Measurements from ENCODE around the gene GDF2.

DNA sequence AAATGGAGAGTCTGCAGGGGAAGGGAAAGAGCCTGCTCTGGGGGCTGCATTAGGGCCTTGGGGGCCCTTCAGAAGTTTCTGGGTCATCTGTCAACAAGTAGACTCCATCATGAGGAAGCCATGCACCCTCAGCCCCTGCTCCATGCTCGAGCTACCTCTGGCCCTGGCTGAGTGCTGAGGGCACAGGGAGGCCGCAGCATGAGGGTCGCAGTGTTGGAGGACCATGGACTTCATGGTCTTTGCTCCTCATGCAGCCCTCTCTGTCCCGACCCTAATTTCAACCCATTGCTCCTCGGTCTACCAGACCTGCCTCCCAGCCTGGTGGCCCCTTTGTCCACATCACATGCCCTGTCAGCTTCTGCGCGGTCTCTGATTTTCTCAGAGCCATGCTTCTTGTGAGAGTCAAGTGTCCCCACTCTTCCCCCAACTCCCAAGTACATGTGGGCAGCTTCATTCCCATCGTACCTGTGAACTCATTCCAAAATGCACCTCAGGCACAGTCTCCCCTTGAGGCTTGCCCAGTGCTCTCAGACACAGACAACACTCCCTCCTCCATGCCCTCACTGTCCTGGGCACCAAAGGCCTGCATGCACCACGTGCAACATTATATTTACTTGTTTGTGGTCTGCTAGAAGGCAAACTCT lies 47.1 kb downstream of the GDF2 start:
- TF ChIP-seq, protein P1, sequence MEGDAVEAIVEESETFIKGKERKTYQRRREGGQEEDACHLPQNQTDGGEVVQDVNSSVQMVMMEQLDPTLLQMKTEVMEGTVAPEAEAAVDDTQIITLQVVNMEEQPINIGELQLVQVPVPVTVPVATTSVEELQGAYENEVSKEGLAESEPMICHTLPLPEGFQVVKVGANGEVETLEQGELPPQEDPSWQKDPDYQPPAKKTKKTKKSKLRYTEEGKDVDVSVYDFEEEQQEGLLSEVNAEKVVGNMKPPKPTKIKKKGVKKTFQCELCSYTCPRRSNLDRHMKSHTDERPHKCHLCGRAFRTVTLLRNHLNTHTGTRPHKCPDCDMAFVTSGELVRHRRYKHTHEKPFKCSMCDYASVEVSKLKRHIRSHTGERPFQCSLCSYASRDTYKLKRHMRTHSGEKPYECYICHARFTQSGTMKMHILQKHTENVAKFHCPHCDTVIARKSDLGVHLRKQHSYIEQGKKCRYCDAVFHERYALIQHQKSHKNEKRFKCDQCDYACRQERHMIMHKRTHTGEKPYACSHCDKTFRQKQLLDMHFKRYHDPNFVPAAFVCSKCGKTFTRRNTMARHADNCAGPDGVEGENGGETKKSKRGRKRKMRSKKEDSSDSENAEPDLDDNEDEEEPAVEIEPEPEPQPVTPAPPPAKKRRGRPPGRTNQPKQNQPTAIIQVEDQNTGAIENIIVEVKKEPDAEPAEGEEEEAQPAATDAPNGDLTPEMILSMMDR (IDR thresholded peaks at IDR 0.05; ENCODE audit: poor library complexity): no peak
- no peak for TF ChIP-seq EZH2phosphoT487 (IDR thresholded peaks at IDR 0.05; ENCODE audit: low read depth, severe bottlenecking, unreplicated experiment)
